NT2/D1 (cell line): Measurements from ENCODE around the gene PRR7.

Source experiments
- SUZ12 ChIP-seq: IDR thresholded peaks from 2 replicates; pipeline ENCODE4 v1.6.1; 2011; ENCODE audit not compliant: insufficient read length, insufficient read depth; ENCODE audit errors: extremely low read depth
- ZNF274 ChIP-seq: IDR thresholded peaks from 2 replicates; pipeline ENCODE4 v1.6.1; 2011; ENCODE audit warnings: mild to moderate bottlenecking, low read depth, low read length

- TF ChIP-seq SUZ12 (no peak), ZNF274 (no peak)
Measured at GRCh38 chr5:177504086-177505056, 57.8 kb downstream of the PRR7 start.
